HG03280 (cell line): ENCODE results near the gene NPHP4.
"Not testable (repeated sequence)": the region's sequence is repeated elsewhere in the genome, so short reads cannot be mapped to it uniquely, and the experiment has no call there.

ENCODE experiments used
- ATAC-seq: cut with Tn5 transposase; IDR thresholded peaks from one replicate; pipeline ENCODE4 v1.9.1; 2021; ENCODE audit warnings: mild to moderate bottlenecking, moderate library complexity; ENCODE audit not compliant: unreplicated experiment

Gene NPHP4

GRCh38 chr1:5938101-5938646 is 54.1 kb downstream of the NPHP4 start:
- ATAC-seq = no peak

- no peak for ATAC-seq
These were observed 54.8 kb downstream of the NPHP4 start for GRCh38 chr1:5937373-5937857.

DNA sequence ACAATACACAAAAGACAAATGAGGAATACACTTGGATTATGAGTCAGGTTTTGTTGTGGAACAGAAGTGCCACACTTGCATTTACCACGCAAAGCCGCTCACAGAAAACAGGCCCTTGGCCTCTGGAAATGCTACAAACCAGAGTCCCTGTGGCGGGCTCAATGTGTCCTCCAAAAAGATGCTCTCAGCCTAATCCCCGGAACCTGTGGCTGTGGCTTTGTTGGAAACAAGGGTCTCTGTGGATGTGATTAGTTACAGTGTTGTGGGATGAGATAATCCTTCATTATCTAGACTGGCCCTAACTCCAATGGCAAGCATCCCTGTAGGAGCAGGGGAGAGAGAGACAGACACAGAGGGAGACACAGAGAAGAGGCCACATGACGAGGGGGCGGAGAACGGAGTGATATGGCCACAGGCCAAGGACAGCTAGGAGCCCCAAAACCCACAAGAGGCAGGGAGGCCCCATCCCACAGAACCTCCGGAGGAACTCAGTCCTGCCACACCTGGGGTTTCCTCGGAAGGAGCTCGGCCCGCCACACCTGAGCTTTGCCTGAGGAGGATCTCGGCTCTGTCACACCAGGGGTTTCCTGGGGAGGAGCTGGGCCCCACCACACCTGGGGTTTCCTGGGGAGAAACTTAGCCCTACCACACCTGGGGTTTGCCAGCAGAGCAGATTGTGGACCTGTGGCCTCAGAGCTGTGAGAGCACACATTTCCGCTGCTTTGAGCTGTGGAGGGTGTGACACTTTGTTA is 55.4 kb downstream of the NPHP4 start:
- no peak for ATAC-seq

- no peak for ATAC-seq
These were observed 56.1 kb downstream of the NPHP4 start for GRCh38 chr1:5936126-5936525.

DNA sequence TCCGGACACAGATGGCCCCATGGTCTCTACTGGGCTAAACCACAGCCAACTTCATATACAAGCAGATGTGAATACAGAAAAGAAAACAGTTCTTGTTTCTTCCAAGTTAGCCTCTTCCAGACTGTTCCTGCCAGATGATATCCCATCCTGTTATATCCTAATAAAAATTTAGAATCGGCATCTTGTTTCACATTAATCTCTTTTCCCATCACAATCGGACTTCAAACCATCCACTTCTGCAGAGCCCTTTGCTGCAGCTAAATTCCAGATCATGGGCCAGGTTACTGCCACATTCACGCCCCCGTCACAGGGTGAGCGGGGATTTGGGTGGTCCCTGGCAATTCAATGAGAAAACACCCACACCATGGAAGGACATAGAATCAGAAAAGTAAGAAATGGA is 57.2 kb downstream of the NPHP4 start:
- no peak for ATAC-seq

DNA sequence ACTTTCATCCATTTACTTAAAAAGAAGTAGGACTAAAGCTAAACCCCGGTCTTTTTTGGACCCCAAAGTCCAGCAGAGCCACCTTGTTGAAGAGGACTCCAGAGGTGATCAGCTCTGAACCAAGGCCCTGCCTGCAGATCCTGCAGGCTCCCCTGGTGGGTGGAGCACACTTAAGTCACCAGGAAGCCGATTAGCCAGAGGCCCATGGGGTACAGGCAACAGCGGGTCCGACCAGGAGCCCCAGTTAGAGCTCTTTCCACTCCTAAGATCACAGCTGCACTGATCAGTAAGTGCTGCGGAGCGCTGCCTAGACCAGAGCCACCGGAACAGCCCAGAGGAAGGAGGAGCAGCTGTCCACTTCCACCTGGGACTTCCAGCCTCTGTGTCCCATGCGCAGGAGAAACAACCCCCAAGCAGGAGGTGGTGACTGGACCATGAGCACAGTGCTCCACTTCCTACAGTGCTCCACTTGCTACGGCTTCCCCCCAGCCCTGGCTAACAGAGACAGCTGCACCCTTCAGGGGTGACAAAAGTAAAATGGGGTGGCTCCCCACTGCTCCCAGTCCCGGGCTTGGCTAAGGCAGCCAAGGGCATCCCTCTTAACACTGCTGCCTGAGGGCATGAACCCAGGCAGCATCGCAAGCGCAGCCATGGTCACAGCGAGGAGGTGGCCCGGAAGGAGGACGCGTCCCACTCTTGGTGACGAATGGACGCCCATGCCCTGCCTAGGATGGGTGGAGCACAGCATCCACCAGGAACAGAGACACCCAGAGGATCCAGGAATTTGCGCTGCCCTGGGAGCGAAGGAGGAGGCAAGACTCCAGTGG is 58.0 kb downstream of the NPHP4 start:
- no peak for ATAC-seq

DNA sequence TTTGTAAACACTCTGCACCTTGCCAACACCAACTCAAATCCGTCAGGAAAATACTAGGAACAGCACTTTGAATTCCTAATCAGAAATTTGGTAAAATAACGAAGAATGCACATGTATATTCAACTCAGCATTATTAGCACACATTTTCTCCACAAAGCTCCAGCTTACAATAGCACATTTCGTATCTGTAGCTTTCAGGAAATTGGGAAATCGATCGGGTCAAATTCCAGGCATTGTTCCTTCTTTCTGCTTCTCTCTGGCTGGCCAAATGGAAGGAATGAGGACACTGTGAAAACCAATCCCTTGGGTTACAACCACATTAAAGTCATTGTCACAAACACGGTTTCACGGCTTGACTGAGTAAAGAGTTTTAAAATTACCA is 58.6 kb downstream of the NPHP4 start:
- no peak for ATAC-seq

DNA sequence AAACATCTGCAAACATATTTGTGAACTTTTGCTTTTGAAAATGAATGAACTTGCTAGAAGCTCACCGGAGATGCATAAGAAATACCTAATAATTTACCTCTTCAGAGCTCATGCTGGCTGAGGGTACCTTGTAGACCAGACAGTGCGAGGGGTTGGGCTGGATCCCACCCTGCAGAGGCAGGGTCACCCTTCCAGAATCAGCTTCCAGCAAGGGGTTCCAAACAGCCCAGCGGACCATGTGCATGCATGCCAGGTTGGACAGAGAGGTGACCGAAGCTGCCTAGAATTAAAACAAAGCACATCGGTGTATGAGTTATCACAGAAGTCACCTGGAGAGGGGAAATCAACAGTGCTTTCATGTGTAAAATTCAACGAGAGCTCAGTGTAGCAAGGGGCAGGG is 59.2 kb downstream of the NPHP4 start:
- ATAC-seq = no peak

GRCh38 chr1:5928714-5929400 is 63.4 kb downstream of the NPHP4 start:
- ATAC-seq = no peak

DNA sequence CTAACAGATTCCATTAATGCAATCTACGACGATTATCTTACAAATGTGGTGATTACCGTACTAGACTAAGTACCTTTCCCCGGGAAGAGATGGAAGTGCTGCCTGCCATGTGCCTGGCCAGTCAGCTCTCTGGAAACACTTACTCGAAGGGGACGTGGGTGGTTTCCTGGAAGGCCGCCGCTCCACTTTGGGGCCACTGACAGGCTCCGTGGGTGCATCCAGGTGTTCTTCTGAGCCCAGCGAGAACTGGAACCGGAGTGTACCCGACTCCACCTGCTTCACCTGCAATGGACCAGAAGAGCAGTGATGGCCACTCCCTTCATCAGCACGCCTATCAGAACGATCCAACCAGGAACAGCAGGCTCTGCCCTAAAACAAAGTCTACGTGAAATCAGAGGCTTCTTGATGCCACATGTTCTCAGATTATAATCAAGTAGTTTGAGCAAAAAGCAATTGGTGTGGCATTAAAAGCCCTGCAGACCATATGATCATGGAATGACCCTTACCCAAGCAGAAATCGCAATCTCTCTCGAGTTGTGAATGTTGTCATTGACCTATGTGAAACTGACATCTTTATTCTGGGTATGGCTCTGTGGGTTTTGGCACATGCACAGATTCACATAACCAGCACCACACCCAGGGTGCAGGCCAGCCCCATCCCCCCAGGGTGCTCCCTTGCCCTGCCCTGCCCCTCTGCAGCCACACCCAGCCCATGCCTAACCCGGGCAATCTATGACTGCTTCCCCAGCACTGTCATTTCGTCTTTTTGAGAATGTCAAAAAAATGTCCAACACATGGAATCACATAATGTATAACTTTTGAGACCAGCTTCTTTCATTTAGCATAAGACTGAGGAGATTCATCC is 64.5 kb downstream of the NPHP4 start:
- no peak for ATAC-seq

DNA sequence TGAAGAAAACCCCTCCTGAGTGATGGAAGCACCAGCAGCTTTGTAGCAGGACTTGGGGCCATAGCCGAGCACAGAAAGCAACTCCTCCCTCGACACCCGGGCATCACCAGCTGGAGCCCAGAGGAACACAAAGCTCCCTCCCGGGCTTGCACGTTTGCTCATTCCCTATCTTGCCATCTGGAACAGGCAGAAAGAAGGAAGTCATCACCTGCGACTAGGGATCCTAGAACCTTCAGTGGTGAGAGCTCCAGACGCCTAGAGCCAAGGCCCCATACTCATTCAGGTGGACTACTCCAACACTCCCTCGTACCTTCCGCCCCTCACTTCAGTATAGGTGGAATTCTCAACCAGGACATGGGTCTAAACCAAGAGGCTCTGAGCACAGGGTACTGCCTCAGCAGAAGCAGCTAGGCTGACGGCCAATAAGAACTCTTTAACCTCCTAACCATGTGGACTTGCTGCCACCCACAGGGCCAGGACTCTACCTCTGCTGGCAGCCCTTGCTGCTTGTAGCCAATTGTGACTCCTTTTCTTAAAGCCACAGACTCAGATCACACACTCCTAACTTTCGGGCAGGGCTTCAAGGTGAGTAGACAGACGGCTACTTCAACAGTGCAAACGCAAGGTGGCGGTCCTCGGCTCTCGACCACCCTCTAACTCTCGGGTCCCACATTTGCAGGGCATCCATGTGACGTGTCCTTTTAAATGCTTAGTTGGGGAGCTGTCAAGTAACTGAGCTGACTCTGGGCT is 65.4 kb downstream of the NPHP4 start:
- ATAC-seq = no peak

GRCh38 chr1:5922700-5923330 is 69.4 kb downstream of the NPHP4 start:
- ATAC-seq = not testable (repeated sequence)

DNA sequence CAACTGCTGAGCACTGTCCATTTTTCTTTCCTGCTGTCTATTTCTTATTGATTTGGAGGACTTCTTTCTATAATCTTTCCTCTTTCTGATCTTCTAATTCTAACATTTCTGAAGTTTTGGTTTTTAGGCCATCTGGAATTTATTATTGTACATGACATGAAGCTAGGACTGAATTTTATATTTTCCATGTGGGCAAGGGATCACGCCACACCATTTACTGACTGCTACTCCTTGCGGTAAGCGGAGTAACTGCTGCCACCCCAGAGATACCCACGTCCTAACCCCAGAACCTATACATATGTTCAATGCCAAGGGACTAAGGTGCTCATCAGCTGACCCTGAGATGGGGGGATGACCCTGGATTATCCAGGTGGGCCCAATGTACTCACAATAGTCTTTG is 70.6 kb downstream of the NPHP4 start:
- ATAC-seq = no peak

DNA sequence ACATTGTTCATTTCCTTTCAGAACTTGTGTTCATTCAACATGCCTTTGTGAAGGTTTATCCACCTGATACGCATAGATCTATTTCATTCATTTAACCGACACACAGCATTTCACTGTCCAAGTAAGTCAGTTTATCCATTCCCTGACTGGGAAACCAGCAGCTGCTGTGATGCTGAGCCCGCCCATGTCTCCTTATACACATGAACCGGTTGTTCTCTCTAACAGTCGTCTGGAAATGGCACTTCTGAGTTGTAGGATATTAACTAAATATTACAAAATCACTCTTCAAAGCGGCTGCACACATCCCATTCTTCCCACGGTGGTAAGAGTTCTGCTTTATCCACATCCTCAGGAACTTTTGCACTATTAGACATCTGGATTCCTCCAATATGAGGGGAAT is 71.1 kb downstream of the NPHP4 start:
- ATAC-seq = no peak

GRCh38 chr1:5920201-5920600 is 72.0 kb downstream of the NPHP4 start:
- ATAC-seq = no peak

- no peak for ATAC-seq
These were observed 74.0 kb downstream of the NPHP4 start for GRCh38 chr1:5918275-5918649.

DNA sequence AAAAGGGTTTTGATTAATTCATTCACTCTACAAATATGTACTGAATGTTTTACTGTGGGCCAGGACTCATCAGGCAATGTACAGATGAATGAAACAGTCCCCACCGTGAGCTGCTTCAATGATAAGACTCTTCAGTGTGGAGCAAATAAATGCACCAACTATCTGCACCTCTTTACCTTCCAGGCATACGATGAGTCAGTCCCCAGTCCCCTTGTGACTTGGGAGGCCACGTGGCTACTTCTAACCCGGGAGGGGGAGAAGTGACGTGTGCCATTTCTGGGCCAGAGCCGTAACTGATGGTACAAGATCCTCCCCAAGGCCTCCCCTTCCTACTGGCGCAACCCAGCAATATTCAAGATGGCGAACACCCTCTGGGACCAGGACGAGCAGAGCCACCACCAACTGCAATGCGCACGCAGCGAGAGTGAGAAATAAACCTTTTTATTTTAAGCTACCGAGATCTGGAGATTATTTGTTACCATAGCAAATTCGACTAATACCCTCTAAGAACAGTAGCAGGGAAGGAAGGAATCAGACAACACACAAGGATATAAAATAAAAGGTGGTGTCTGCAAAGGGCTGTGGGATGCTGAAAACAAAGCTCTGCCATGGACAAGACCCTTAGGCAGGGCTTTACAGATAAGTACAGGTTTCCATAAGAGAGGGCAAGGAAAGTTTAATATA is 74.5 kb downstream of the NPHP4 start:
- ATAC-seq = no peak

DNA sequence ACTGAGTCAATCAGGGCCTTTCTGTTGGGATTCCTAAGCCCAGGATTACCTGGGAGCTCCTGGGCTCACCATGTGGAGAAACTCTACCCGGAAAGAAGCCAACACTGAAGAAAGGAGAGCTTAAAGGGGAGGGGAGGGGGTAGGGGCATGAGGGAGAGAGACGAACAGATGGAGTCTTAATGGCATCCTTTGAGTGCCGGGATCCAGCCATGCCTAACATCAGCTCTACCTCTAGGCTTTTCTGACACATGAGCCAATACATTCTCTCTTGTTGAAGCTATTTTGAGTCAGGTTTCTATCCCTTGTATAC is 75.0 kb downstream of the NPHP4 start:
- no peak for ATAC-seq
